Testis (tissue), 2 donors: ENCODE results near the gene PCDHGC4.

Source experiments
- CTCF ChIP-seq, 3 experiments: fragments of 450-650 bp in 2 of 3; fragments of 200-600 bp in 1 of 3; sonication (generic) in 1 of 3; IDR thresholded peaks; one replicate each; pipeline ENCODE4 v1.5.1; 2016 to 2019; ENCODE audit warnings: antibody characterized with exemption in 3 of 3, mild to moderate bottlenecking in 2 of 3, moderate library complexity in 1 of 3
- POLR2A ChIP-seq: fragments of 450-650 bp; IDR thresholded peaks from one replicate; pipeline ENCODE4 v1.6.1; 2017; ENCODE audit warnings: antibody characterized with exemption, mild to moderate bottlenecking, moderate library complexity

DNA sequence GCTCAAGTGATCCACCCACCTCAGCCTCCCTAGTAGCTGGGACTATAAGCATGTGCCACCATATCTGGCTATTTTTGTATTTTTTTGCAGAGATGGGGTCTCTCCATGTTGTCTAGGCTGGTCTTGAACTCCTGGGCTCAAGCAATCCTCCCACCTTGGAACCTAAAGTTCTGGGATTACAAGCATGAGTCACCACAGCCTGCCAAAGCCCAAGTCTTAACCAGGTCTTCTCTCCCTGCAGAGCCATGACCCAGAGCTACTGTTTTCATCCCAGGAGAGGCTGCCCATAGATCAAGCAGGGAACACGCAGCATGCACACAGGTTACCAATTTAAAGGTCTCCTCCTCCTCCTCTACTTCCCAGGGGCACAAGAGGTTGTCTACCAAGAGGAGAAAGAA is 33.8 kb downstream of the PCDHGC4 start:
- no peak for TF ChIP-seq CTCF (IDR thresholded peaks at IDR 0.05)
- no peak for TF ChIP-seq POLR2A
